HG02840 (cell line): Measurements from ENCODE around the gene ASB2.

ENCODE experiments used
- ATAC-seq: cut with Tn5 transposase; IDR thresholded peaks from one replicate; pipeline ENCODE4 v1.9.1; 2021; ENCODE audit warnings: mild to moderate bottlenecking, moderate library complexity, moderate number of reproducible peaks; ENCODE audit not compliant: unreplicated experiment, low FRiP score

ASB2 gene

DNA sequence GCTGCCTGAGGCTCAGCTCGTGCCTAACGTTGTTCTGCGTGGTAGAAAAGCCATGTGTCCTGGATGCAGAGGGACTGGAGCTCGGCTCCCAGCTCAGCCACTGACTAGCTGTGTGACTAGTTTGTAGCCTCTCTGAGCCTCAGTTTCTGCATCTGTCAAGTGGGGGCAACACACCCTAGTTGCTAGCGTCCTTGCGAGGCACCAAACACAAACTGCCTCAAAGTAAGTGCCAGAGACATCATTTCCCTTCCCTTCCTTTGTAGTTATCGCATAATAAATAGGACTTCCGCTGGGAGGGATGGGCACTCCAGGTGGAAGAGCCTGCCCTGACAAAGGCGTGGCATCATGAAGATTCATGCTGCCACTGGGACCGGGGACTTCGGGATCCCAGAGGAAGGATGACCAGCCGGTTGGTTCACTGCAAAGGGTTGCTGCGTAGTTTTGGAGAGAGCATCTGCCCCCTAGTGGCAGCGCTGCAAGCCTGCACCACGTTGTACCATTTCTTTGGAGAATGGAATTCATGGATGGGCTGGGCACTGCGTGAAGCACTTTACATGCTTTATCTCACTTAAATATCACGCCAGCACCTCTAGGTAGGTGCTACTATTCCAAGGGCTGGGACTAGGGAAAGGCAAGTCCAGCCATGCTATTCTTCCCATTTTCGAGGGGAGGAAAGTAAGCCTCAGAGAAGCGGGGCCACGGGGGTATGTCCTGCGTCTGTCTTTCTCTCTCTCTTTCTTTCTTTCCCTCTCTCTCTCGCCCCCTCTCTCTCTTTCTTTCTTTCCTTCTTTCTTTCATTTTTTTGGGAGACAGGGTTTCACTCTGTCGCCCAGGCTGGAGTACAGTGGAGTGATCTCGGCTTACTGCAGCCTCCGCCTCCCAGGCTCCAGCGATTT lies 25.4 kb upstream of the ASB2 start:
- no peak for ATAC-seq

DNA sequence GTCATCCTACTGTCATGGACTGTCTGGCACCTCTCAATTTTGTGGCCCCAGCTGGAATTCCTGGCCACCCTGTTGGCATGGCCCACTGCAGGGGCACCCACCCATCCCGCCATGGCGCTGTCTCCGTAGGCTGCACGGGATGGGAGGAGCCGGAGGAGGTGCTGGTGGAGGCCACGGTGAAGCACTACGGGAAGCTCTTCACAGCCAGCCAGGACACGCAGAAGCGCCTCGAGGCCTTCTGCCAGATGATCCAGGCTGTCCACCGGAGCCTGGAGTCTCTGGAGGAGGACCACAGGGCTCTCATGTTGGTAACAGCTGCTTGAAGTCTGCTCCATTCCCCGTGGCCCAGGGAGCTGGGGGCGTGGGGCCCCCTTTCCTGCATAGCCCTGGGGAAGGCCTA lies 24.6 kb upstream of the ASB2 start:
- no peak for ATAC-seq

GRCh38 chr14:94000267-94000666 lies 23.9 kb upstream of the ASB2 start:
- no peak for ATAC-seq

DNA sequence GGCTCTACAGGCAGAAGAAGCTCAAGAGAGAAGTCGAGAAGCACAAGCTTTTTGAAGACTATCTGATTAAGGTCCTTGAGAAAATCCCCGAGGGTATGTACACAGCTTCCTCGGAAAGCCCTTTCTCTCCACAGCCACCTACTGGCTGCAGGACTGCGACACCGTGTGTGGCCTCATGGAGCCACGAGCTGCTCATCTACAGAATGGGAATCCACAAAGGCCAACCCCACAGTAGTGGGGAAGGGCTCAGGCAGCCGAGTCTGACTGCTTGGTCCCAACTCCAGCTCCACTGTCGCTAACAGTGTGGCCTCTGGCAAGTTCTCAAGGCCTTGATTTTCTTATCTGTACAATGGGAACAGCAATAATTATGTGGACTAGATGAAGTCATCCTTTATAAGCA lies 23.2 kb upstream of the ASB2 start:
- ATAC-seq = no peak

GRCh38 chr14:93998871-93999403 lies 22.6 kb upstream of the ASB2 start:
- ATAC-seq = no peak

GRCh38 chr14:93997916-93998870 lies 21.8 kb upstream of the ASB2 start:
- no peak for ATAC-seq

GRCh38 chr14:93997082-93997481 lies 20.7 kb upstream of the ASB2 start, which contains the start of gene CCDC197:
CCDC197 (plus strand) TSS chr14:93997301; CDS start chr14:93998132, 831 bp downstream.
- ATAC-seq = no peak

DNA sequence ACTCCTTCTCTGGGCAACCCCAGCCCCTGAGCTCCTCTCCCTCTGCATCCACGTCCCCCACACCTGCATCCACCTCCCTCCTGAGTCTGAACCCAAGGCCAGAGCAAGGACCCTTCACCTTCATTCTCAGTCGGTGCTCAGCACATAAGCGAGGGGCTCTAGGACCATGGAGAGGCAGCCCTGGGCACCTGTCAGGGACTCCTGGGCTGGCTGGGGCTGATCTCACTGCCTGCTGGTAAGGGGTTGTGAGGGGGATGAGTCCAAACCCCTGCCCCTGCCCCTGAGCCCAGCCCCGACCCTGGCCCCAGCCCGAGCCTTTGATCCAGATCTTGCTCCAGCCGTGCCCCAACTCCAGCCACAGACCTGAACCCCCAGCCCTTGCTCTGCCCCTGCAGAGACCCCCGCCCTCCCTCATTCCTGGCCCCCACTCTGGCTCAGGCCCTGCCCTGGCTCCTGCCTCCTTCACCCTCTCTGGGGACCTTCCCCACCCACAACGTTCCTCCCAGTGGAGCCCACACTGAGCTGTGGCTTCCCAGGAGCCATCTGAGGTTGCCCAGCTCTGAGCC lies 19.8 kb upstream of the ASB2 start:
- no peak for ATAC-seq

DNA sequence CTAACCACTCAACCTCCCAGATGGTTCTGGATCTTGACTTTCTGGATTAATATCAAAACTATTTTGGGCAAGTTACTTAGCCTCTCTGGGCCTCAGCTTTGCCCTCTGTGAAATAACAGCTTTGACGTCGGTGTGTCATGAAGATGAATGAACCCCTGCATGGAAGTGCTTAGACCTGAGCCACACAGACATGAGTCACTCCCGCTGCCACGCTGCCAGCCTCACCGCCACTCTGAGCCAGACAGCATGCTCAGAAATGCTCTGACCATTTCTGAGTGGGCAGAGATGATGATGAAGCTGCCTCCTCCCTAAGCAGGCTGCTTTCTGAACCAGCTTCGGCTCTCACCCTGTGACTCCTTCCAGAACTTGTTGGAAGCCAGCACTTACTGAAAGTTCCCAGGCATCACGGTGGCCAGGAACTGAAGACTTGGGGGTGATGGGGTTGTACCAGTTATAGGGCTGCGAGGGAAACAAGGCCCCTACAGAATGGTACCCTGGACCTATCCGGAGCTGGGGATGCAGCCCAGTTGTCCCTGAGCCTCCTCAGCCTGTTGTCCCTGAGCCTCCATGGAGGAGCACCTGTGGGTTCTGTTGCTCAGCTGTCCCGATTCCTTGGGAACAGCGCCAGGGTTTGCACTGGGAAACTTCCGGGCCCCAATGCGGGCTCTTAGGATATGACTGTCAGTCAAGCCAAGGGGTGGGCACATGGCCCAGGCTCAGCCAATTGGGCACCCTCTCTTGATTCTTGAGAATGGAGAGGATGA lies 18.7 kb upstream of the ASB2 start:
- ATAC-seq = no peak

GRCh38 chr14:93993382-93993781 lies 17.0 kb upstream of the ASB2 start:
- no peak for ATAC-seq

- no peak for ATAC-seq
These were observed 15.3 kb upstream of the ASB2 start for GRCh38 chr14:93991649-93992048.

DNA sequence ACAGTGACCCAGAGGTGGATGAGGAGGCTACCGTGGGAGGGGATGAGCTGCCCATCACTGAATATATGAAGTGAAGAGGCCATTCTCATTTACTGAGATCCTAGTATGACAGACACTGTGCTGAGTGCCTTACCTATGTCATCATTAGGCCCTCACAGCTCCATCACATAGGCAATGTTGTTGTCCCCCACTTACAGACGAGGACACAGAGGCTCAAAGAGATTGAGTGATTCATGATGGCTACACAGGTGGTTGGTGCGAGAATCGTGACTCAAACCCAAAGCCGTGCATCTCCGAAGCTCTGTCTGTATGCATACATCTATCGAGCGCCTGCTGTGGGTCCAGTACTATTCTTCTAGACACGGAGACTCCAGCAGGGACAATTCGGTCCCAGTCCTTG lies 14.8 kb upstream of the ASB2 start:
- ATAC-seq = no peak

- ATAC-seq = no peak
These were observed 13.6 kb upstream of the ASB2 start for GRCh38 chr14:93989939-93990338.

DNA sequence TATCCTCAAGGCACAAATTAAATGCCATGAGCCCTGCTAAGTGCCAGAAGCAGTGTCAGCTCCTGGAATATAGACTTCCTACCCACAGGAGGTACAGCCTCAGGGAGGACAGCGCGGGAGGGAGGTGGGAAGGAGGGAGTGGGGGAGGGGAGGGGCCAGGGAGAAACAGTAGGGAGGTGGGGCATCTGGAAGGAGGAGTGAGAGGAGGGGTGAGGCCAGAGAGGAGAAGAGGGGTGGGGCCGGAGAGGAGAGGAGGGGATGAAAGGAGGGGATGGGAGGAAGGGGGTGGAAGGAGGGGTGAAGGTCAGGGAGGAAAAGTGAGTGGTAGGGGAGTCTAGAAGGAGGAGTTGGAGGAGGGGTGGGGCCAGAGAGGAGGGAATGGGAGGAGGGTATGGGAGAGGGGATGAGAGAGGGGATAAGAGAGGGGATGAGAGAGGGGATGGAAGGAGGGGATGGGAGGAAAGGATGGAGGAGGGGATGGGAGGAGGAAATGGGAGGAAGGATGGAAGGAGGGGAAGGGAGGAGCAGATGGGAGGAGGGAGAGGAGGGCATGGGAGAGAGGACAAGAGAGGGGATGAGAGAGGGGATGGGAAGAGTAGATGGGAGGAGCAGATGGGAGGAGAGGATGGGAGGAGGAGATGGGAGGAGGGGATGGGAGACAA lies 11.6 kb upstream of the ASB2 start:
- ATAC-seq = no peak

DNA sequence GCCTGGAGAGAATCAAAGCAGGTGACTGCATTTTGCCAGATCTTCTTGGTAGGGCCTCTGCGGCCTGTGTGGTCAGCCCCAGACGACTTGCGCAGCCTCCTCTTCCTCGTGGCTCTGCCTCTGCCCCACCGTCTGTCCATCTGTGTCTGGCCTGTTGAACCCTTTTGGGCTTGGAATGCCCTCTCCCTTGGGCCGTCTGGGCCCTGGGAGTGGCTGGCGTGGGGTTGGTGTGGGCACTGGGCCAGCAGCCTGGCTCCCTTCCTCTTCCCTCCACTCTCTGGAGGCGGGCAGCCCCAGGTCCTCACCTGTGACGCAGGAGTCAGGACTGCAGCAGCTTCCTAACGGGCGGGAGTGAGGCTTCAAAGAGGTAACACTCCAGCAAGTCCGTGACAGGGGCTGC lies 11.0 kb upstream of the ASB2 start:
- ATAC-seq = no peak

DNA sequence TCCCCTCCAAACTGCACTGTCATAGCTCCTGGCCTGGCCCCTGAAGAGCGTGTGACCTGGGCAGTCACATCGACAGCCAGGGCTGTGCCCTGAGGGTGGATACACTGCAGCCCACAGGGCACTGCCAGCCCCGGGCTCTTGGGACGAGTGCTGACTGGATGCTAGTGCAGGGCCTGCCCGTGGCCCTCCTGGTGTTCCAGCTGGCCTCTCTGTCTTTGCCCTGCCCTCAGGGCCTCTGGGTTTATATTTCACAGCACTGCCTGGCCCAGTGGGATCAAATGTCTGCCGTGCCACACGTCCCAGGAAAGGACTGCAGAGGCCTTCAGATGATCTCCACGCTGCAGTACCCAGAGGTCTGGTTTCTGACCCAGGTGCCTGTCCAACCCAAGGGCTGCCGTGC lies 10.6 kb upstream of the ASB2 start:
- no peak for ATAC-seq

DNA sequence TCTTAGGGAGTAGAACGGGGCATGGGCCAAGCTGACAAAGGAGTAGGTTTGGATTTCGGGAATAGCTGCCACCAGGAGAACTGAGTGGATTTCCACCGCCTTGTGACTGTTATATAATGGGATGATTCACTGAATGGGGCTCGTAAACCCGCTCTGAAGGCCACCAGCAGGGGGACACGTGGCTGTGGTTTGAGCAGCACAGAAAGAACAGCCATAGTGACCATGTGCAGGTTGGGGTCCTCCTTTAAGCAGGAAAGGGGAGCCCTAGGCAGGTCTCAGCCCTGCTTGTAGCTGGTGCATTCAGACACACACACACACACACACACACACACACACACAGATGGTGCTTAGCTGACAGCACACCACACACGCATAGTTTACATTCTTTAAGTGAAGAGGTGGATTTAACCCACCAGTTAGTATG lies 8.6 kb upstream of the ASB2 start:
- no peak for ATAC-seq

DNA sequence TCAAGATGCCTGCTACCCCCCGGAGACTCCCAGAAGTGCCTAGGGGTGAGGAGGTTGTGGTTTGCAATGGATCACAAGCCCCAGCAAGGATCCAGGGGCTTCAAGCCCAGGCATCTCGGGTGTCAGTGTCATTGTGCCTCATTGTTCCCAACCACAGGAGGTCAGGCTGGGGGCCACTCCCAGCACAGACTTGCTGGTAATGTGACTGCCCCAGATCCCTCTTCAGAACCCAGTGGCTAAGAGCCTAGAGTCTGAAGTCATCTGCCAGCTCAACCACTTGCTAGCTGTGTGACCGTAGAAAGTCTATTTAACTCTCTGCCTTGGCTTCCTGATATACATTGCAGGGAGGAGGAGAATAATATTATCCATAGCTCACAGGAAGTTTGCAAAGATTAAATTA lies 7.7 kb upstream of the ASB2 start:
- ATAC-seq = no peak

GRCh38 chr14:93982230-93983007 lies 6.0 kb upstream of the ASB2 start:
- ATAC-seq = no peak
